ENCODE results near the gene PEX26.
"Not testable (repeated sequence)": the region's sequence is repeated elsewhere in the genome, so short reads cannot be mapped to it uniquely, and the experiment has no call there.

GRCh38 chr22:18123476-18124025 is 45.8 kb downstream of the PEX26 start:
- not testable (repeated sequence) for TF ChIP-seq CTCF, POLR2A (IDR thresholded peaks at IDR 0.05)
